NT2/D1 (cell line): ENCODE measurements around the gene ULK4.

ENCODE experiments used
- YY1 ChIP-seq: IDR thresholded peaks from 2 replicates; pipeline ENCODE4 v1.6.1; 2011; ENCODE audit not compliant: insufficient read length, insufficient read depth
- ZNF274 ChIP-seq: IDR thresholded peaks from 2 replicates; pipeline ENCODE4 v1.6.1; 2011; ENCODE audit warnings: mild to moderate bottlenecking, low read depth, low read length

- TF ChIP-seq ZNF274 (no peak), YY1 (no peak)
Observed at GRCh38 chr3:41249318-41249717, 712.6 kb downstream of the ULK4 start.
